Bronchial epithelial cell (primary cell): ENCODE measurements around the gene PAM16. TPM values are rescaled to one million over a fixed set of nuclear protein-coding genes. Genes with fewer than 3 reads are reported as not detected.

Experiments
- DNase-seq: peaks from one replicate; pipeline ENCODE4 v3.0.0-alpha.2; 2010; ENCODE audit warnings: low read depth
- FAIRE-seq: peaks from 2 replicates; lab custom pipeline; 2011; peaks lifted over from hg19 to GRCh38; lab: Jason Lieb, UNC
- H3K27me3 ChIP-seq: 2 replicates; pipeline ENCODE4 v1.5.1; 2011; ENCODE audit warnings: low read length; ENCODE audit not compliant: control insufficient read depth, insufficient read depth
- H3K36me3 ChIP-seq: 2 replicates; pipeline ENCODE4 v1.5.1; 2011; ENCODE audit warnings: low read length; ENCODE audit not compliant: control insufficient read depth, insufficient read depth
- H3K4me3 ChIP-seq: 2 replicates; pipeline ENCODE4 v1.5.1; 2011; ENCODE audit warnings: mild to moderate bottlenecking, low read depth, low read length, control low read depth
- total RNA-seq: library from RNA; depleted of rRNA; stranded (reverse); fragments of >200 nt; gene quantifications from 2 replicates; pipeline ENCODE4 v1.2.1, GENCODE V29; 2014
- TF ChIP-seq, protein P1 (sequence below): IDR thresholded peaks from 2 replicates; pipeline ENCODE4 v1.5.1; 2011; ENCODE audit warnings: mild to moderate bottlenecking, moderate library complexity, low read length, control low read depth, inconsistent platforms; ENCODE audit not compliant: insufficient read depth, severe bottlenecking

PAM16 gene
- total RNA-seq, 1 donor from 2014 or later = 50.3 TPM

DNA sequence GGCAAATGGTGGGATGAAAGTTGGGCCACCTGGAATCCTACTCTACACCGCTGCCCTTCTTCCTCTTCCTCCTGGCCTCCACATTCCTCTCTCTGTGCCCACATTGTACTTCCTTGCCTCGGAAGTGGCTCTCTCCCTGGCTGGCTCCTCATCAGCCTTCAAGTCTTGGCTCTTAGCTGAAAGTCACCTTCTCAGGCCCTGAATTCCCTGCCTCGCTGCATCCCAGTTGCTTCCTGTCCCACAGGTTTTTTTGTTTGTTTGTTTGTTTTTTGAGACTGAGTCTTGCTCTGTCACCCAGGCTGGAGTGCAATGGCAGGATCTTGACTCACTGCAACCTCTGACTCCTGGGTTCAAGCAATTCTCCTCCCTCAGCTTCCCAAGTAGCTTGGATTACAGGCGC, 2.6 kb upstream of the PAM16 start:
- no peak for DNase-seq
- no peak overlapping the region for H3K4me3 ChIP-seq
- no peaks in the 10 kb centered on the region for H3K27me3 ChIP-seq
- no peak for FAIRE-seq
- peaks cover 4% of the 10 kb centered on the region for H3K36me3 ChIP-seq
- TF ChIP-seq, protein P1, sequence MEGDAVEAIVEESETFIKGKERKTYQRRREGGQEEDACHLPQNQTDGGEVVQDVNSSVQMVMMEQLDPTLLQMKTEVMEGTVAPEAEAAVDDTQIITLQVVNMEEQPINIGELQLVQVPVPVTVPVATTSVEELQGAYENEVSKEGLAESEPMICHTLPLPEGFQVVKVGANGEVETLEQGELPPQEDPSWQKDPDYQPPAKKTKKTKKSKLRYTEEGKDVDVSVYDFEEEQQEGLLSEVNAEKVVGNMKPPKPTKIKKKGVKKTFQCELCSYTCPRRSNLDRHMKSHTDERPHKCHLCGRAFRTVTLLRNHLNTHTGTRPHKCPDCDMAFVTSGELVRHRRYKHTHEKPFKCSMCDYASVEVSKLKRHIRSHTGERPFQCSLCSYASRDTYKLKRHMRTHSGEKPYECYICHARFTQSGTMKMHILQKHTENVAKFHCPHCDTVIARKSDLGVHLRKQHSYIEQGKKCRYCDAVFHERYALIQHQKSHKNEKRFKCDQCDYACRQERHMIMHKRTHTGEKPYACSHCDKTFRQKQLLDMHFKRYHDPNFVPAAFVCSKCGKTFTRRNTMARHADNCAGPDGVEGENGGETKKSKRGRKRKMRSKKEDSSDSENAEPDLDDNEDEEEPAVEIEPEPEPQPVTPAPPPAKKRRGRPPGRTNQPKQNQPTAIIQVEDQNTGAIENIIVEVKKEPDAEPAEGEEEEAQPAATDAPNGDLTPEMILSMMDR = no peak

DNA sequence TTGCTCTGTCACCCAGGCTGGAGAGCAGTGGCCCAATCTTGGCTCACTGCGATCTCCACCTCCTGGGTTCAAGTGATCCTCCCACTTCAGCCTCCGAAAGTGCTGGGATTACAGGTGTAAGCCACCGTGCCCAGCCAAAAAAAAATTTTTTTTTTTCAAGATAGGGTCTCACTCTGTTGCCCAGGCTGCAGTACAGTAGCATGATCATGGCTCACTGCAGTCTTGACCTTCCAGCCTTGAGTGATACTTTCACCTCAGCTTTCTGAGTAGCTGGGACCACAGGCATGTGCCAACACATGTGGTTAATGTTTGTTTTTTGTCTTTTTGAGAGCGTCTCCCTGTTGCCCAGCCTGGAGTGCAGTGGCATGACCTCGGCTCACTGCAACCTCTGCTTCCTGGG, 1.7 kb upstream of the PAM16 start:
- TF ChIP-seq, protein P1 = no peak
- peaks cover 4% of the 10 kb centered on the region for H3K36me3 ChIP-seq
- H3K4me3 ChIP-seq = no peak overlapping the region
- no peak for DNase-seq
- H3K27me3 ChIP-seq = no peaks in the 10 kb centered on the region
- no peak for FAIRE-seq

DNA sequence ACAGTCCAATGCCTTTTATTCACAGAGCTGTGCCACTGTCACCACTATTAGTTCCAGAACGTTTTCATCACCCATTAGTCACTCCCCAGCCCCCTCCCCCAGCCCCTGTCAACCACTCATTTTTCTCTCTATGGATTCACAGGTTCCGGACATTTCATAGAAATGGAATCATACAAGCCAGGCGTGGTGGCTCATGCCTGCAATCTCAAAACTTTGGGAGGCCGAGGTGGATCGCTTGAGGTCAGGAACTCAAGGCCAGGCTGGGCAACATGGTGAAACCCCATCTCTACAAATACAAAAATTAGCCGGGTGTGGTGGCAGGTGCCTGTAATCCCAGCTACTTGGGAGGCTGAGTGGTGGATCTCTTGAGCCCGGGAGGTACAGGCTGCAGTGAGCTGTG, 759 bp upstream of the PAM16 start:
- Histone ChIP-seq H3K4me3 (no peak overlapping the region), H3K36me3 (peaks cover 4% of the 10 kb centered on the region), H3K27me3 (no peaks in the 10 kb centered on the region)
- FAIRE-seq (no peak), DNase-seq (peak; percentile 32)
- TF ChIP-seq, protein P1 = no peak

DNA sequence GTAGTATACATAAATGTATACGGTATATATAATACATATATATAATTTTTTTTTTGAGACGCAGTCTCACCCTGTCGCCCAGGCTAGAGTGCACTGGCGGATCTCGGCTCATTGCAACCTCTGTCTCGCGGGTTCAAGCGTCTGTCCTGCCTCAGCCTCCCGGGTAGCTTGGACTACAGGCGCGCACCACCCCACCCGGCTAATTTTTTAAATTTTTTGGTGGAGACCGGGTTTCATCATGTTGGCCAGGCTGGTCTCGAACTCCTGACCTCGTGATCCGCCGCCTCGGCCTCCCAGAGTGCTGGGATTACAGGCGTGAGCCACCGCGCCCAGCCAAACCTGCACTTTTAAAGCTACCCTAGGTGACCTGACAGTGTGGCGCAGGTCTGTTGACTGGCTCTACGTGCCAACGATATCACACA, 745 bp downstream of the PAM16 start:
- DNase-seq (no peak), FAIRE-seq (no peak)
- TF ChIP-seq, protein P1 = no peak
- peaks cover 4% of the 10 kb centered on the region for H3K36me3 ChIP-seq
- H3K4me3 ChIP-seq = peak overlapping the region; percentile 65
- no peaks in the 10 kb centered on the region for H3K27me3 ChIP-seq

DNA sequence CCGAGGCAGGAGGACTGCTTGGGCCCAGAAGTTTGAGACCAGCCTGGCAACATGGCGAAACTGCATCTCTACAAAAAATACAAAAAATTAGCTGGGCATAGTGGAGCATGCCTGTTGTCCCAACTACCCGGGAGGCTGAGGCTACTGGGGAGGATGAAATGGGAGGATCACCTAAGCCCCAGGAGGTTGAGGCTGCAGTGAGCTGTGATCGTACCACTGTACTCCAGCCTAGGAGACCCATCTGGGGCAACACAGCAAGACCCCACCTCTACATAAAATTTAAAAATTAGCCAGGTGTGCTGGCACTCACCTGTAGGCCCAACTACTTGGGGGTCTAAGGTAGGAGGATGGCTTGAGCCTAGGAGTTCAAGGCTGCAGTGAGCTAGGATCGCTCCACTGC, 1.8 kb downstream of the PAM16 start:
- DNase-seq (no peak), FAIRE-seq (no peak)
- H3K36me3 ChIP-seq = peaks cover 2% of the 10 kb centered on the region
- H3K27me3 ChIP-seq = no peaks in the 10 kb centered on the region
- H3K4me3 ChIP-seq = no peak overlapping the region
- TF ChIP-seq, protein P1 = no peak
